Esophagus (tissue), 2 donors: ENCODE measurements around the gene ANKRD27. TPM values are rescaled to one million over a fixed set of nuclear protein-coding genes. Genes with fewer than 3 reads are reported as not detected.

Experiments used
- H3K27ac ChIP-seq, 2 donors: one replicate each; pipeline ENCODE4 v1.5.1; 2013; ENCODE audit warnings: low read depth in 2 of 2, mild to moderate bottlenecking in 2 of 2, inconsistent platforms in 1 of 2, low read length in 1 of 2, moderate library complexity in 1 of 2
- H3K27me3 ChIP-seq, 2 donors: one replicate each; pipeline ENCODE4 v1.6.1; 2013; ENCODE audit warnings: low read length in 2 of 2, control low read depth in 1 of 2, mild to moderate bottlenecking in 1 of 2; ENCODE audit not compliant: insufficient read depth in 2 of 2, control insufficient read depth in 1 of 2
- H3K36me3 ChIP-seq, 2 donors: one replicate each; pipeline ENCODE4 v1.6.1; 2013; ENCODE audit warnings: low read length in 1 of 2; ENCODE audit not compliant: control insufficient read depth in 2 of 2, insufficient read depth in 2 of 2
- H3K4me1 ChIP-seq, 2 donors: one replicate each; pipeline ENCODE4 v1.6.1; 2013; ENCODE audit warnings: low read length in 1 of 2; ENCODE audit not compliant: control insufficient read depth in 2 of 2, insufficient read depth in 2 of 2
- H3K4me3 ChIP-seq, 2 donors: one replicate each; pipeline ENCODE4 v1.5.1; 2013; ENCODE audit warnings: low read length in 2 of 2, mild to moderate bottlenecking in 2 of 2, low read depth in 1 of 2, moderate library complexity in 1 of 2
- H3K9me3 ChIP-seq, 2 donors: one replicate each; pipeline ENCODE4 v1.6.1; 2013; ENCODE audit warnings: mild to moderate bottlenecking in 2 of 2, low read depth in 1 of 2, low read length in 1 of 2, moderate library complexity in 1 of 2; ENCODE audit not compliant: control insufficient read depth in 2 of 2, insufficient read depth in 1 of 2
- WGBS, 2 donors: extraction: QIAGEN DNeasy Blood & Tissue Kit; methylation state at CpG; one replicate each; pipeline ENCODE4 v1.1.7; 2013; 5-methylcytosine and 5-hydroxymethylcytosine counted together
- polyA plus RNA-seq, 2 donors: library from polyadenylated mRNA; stranded (reverse); fragments of 200-250 nt; gene quantifications; one replicate each; pipeline ENCODE4 v1.2.3, GENCODE V29; 2013
- donor health status: healthy with polysubstance abuse.
- donor health status: Bipolar disorder and iron deficiency.

ANKRD27 gene
- polyA plus RNA-seq, 2 donors, result 8.5 to 10.9 TPM

- Histone ChIP-seq H3K27ac (peak overlapping the region; percentile 90 to 96), H3K27me3 (no peaks in the 10 kb centered on the region), H3K36me3 (no peaks in the 10 kb centered on the region), H3K4me3 (peak overlapping the region; percentile 87 to 92), H3K9me3 (no peaks in the 10 kb centered on the region), H3K4me1 (peaks cover 0 to 19% of the 10 kb centered on the region in 2 donors)
- WGBS, 2 donors, result 2 to 8% methylated on average over 79 to 93 of the region's 93 CpGs
Observed at GRCh38 chr19:32691952-32692726, 17.2 kb upstream of the ANKRD27 start.

GRCh38 chr19:32691291-32691951 lies 16.4 kb upstream of the ANKRD27 start, which contains the start of gene NUDT19:
NUDT19 (plus strand) TSS chr19:32691821; CDS start chr19:32691961, 140 bp downstream.
- Histone ChIP-seq H3K9me3 (no peaks in the 10 kb centered on the region), H3K27me3 (no peaks in the 10 kb centered on the region), H3K4me3 (peak within 1 kb of the TSS; percentile 87 to 92), H3K36me3 (no peaks in the 10 kb centered on the region), H3K27ac (peak within 1 kb of the TSS; percentile 90 to 96), H3K4me1 (peaks cover 0 to 15% of the 10 kb centered on the region in 2 donors)
- 5% methylated on average over 32 of the region's 32 CpGs for WGBS, 2 donors

GRCh38 chr19:32688311-32688710 lies 13.3 kb upstream of the ANKRD27 start:
- H3K9me3 ChIP-seq, result no peaks in the 10 kb centered on the region
- no peak overlapping the region for H3K27ac ChIP-seq
- no peaks in the 10 kb centered on the region for H3K27me3 ChIP-seq
- peaks cover 0 to 11% of the 10 kb centered on the region in 2 donors for H3K4me1 ChIP-seq
- H3K36me3 ChIP-seq, result no peaks in the 10 kb centered on the region
- WGBS, 2 donors, result 65 to 79% methylated on average over 1 of the region's 1 CpG
- H3K4me3 ChIP-seq, result no peak overlapping the region

- H3K27me3 ChIP-seq, result no peaks in the 10 kb centered on the region
- H3K4me1 ChIP-seq, result peaks cover 0 to 7% of the 10 kb centered on the region in 2 donors
- H3K36me3 ChIP-seq, result no peaks in the 10 kb centered on the region
- H3K9me3 ChIP-seq, result no peaks in the 10 kb centered on the region
- H3K27ac ChIP-seq, result no peak overlapping the region
- WGBS, 2 donors, result 86 to 90% methylated on average over 4 of the region's 4 CpGs
- H3K4me3 ChIP-seq, result no peak overlapping the region
Observed at GRCh38 chr19:32687681-32688080, 12.7 kb upstream of the ANKRD27 start.

- WGBS, 2 donors, result 94 to 95% methylated on average over 6 of the region's 6 CpGs
- H3K36me3 ChIP-seq, result no peaks in the 10 kb centered on the region
- peaks cover 0 to 4% of the 10 kb centered on the region in 2 donors for H3K4me1 ChIP-seq
- H3K27me3 ChIP-seq, result no peaks in the 10 kb centered on the region
- H3K4me3 ChIP-seq, result no peak overlapping the region
- H3K9me3 ChIP-seq, result no peaks in the 10 kb centered on the region
- H3K27ac ChIP-seq, result no peak overlapping the region
Observed at GRCh38 chr19:32686847-32687475, 12.0 kb upstream of the ANKRD27 start.

GRCh38 chr19:32682317-32682716 lies 7.3 kb upstream of the ANKRD27 start:
- Histone ChIP-seq H3K27ac (peak overlapping the region in 1 of 2 donors; percentile 63), H3K27me3 (no peaks in the 10 kb centered on the region), H3K36me3 (no peaks in the 10 kb centered on the region), H3K9me3 (no peaks in the 10 kb centered on the region), H3K4me1 (peaks cover 0 to 3% of the 10 kb centered on the region in 2 donors), H3K4me3 (no peak overlapping the region)
- 63 to 70% methylated on average over 4 of the region's 4 CpGs for WGBS, 2 donors

- H3K9me3 ChIP-seq, result no peaks in the 10 kb centered on the region
- H3K27me3 ChIP-seq, result no peaks in the 10 kb centered on the region
- peaks cover 0 to 11% of the 10 kb centered on the region in 2 donors for H3K4me1 ChIP-seq
- 75 to 83% methylated on average over 2 of the region's 2 CpGs for WGBS, 2 donors
- no peak overlapping the region for H3K27ac ChIP-seq
- no peak overlapping the region for H3K4me3 ChIP-seq
- no peaks in the 10 kb centered on the region for H3K36me3 ChIP-seq
Observed at GRCh38 chr19:32680986-32681385, 6.0 kb upstream of the ANKRD27 start.

GRCh38 chr19:32677657-32678056 lies 2.7 kb upstream of the ANKRD27 start:
- H3K9me3 ChIP-seq, result no peaks in the 10 kb centered on the region
- 49% methylated on average over 9 of the region's 9 CpGs for WGBS, 2 donors
- no peaks in the 10 kb centered on the region for H3K27me3 ChIP-seq
- H3K4me1 ChIP-seq, result peaks cover 8 to 22% of the 10 kb centered on the region in 2 donors
- no peaks in the 10 kb centered on the region for H3K36me3 ChIP-seq
- no peak overlapping the region for H3K4me3 ChIP-seq
- H3K27ac ChIP-seq, result peak overlapping the region; percentile 34 to 62

GRCh38 chr19:32676895-32677359 lies 1.9 kb upstream of the ANKRD27 start:
- Histone ChIP-seq H3K4me1 (peaks cover 8 to 25% of the 10 kb centered on the region in 2 donors), H3K4me3 (peak overlapping the region; percentile 47 to 55), H3K36me3 (no peaks in the 10 kb centered on the region), H3K27me3 (no peaks in the 10 kb centered on the region), H3K9me3 (no peaks in the 10 kb centered on the region), H3K27ac (no peak overlapping the region)
- 28 to 34% methylated on average over 33 of the region's 33 CpGs for WGBS, 2 donors
